ENCODE results near the gene NCCRP1.

- TF ChIP-seq CSDC2 (CRISPR knock-in tag; IDR thresholded peaks at IDR 0.05) = no peak
- TF ChIP-seq, protein P1, sequence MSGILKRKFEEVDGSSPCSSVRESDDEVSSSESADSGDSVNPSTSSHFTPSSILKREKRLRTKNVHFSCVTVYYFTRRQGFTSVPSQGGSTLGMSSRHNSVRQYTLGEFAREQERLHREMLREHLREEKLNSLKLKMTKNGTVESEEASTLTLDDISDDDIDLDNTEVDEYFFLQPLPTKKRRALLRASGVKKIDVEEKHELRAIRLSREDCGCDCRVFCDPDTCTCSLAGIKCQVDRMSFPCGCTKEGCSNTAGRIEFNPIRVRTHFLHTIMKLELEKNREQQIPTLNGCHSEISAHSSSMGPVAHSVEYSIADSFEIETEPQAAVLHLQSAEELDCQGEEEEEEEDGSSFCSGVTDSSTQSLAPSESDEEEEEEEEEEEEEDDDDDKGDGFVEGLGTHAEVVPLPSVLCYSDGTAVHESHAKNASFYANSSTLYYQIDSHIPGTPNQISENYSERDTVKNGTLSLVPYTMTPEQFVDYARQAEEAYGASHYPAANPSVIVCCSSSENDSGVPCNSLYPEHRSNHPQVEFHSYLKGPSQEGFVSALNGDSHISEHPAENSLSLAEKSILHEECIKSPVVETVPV (CRISPR knock-in tag; IDR thresholded peaks at IDR 0.05) = no peak
Measured at GRCh38 chr19:39251081-39251480, 54.3 kb downstream of the NCCRP1 start.

Data from SK-N-SH treated with all-trans-retinoic acid at 6 μM for 48 hours (cell line).